ENCODE results near the gene PTPRB.

PTPRB gene

DNA sequence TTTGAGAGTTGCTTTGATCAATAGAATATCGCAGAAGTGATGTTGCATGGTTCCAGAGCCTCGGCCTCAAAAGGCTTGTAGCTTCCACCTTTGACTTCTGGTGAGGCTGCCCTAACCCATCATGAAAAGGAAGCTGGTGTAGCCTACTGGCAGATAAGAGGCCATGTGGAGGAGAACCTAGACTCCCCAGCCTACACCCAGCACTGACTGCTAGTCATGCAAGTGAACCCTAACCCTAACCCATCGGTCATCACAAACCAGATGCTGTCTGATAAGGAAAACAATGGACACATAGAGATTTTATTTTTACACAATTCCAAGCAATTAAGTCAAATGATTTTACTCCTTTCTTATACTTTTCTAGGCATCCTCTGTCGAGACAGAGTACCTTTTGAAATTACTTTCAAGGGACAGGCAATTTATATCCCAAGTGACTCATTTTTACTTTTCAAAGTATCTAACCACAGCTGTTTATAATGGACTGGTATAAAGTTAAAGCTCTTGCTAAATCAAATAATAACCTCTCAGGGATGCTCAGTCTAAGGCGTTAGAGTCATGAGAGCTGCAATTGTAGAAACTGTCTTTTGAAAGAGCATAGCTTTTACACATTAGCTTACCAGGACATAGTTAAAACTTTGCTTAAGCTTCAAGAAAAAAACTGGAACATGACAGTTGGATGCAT, 17.6 kb downstream of the PTPRB start:
- H3K4me3 ChIP-seq (ENCODE audit: control insufficient read depth, low read depth, low read length) = no peak overlapping the region
- no peak for DNase-seq (ENCODE audit: low read depth)
- no peak for TF ChIP-seq CTCF (conservative IDR thresholded peaks at IDR 0.05; ENCODE audit: control insufficient read depth, insufficient read depth, low read depth, low read length)

DNA sequence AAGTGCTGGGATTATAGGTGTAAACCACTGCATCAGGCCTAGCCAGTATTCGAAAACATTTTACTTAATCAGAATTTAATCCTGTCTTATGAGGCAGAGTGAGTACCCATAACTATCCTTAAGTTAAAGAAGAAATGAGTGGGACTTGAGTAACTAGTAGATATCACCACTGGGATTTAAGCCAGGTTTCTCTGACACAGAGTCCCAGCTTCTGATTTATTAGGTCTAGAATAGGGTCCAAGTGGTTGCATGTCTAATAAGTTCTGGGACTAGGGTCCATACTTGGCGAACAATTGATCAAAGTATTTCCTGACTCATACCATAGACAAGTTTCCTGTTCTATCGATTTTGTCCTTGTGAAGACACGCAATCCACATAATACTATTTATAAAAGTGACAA, 18.9 kb downstream of the PTPRB start:
- DNase-seq (ENCODE audit: low read depth) = no peak
- TF ChIP-seq CTCF (conservative IDR thresholded peaks at IDR 0.05; ENCODE audit: control insufficient read depth, insufficient read depth, low read depth, low read length) = no peak
- H3K4me3 ChIP-seq (ENCODE audit: control insufficient read depth, low read depth, low read length) = no peak overlapping the region

DNA sequence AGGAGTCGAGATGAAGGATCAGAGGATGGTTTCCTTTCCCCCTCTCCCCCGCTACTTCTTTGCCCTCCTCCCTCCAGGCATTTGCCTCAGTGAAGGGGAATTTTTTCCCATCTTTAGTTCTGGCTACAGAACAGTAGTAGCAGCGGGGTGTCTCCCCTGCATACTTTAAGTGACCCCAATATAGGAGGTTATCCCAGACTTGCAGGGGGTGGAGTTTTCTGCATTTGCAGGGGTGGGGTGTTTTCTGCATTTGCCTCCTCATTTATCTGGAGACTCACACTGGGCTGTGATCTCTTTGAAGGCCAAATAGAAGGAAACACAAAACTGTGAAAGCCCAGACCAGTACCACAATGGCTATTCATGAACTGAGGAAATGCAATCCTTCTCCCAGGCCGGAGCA, 19.8 kb downstream of the PTPRB start:
- no peak overlapping the region for H3K4me3 ChIP-seq (ENCODE audit: control insufficient read depth, low read depth, low read length)
- DNase-seq (ENCODE audit: low read depth) = no peak
- no peak for TF ChIP-seq CTCF (conservative IDR thresholded peaks at IDR 0.05; ENCODE audit: control insufficient read depth, insufficient read depth, low read depth, low read length)

- TF ChIP-seq CTCF (conservative IDR thresholded peaks at IDR 0.05; ENCODE audit: control insufficient read depth, insufficient read depth, low read depth, low read length) = no peak
- no peak overlapping the region for H3K4me3 ChIP-seq (ENCODE audit: control insufficient read depth, low read depth, low read length)
These were observed 21.9 kb downstream of the PTPRB start for GRCh38 chr12:70615174-70615866.

DNA sequence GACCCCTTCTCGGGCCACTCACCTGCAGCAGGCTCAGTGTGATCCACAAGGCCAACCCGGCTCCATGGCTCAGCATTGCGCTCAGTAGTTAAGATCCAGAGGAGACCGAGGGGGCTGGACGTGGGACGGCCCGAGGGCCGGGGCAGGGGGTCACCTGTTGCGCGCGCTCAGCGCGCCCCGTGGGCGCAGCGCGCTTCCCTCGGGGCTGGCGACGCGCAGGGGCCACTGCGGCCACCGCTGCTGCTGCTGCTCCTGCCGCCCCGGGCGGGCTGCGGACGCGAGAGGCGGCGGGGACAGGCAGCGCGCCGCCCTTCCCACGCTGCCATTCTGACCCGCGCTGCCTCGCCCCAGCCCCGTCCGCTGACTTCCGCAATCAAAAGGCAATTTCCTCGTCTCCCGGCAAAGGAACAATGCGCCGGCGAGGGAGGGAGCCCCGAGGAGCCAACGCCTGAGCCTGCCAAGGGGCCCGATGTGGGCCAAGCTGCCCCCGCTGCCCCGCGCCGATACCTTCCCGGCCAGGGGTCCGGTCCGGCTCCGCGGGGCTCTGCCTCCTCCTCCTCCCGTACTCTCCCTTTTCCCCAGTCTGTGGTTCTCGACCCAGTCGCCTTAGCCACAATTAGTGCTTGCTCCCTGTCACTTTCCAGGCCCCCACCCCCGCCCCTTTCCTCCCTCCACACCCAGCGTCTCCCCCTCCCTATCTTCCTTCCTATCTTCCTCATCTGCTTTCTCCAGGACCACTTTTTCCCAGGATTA, 27.3 kb downstream of the PTPRB start:
- peak overlapping the region; percentile 39 for H3K4me3 ChIP-seq (ENCODE audit: control insufficient read depth, low read depth, low read length)
- peak; percentile 11 for DNase-seq (ENCODE audit: low read depth)
- no peak for TF ChIP-seq CTCF (conservative IDR thresholded peaks at IDR 0.05; ENCODE audit: control insufficient read depth, insufficient read depth, low read depth, low read length)

More at GRCh38 chr12:70615174-70615866, 21.9 kb downstream of the PTPRB start:
- no peak for DNase-seq (ENCODE audit: low read depth)

DNA sequence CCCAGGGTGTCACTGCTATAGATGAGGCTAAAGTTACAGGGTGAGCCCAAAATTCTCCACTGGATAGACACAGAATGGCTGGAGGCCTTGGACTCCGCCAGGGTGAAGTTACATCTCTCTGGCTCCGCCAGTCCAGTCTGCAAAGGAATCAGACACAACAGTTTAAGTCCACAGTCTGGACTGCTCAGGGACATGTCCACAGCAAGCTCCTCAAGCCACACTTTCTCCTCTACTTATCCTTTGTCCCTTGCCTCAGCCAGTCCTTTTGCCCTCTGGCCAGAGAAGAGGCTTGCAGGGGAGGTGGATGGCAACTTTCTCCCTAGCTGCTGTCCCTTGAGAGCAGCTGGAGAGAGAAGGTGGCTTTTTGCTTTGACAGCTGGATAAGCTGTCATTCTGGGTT, 28.0 kb downstream of the PTPRB start:
- no peak for DNase-seq (ENCODE audit: low read depth)
- H3K4me3 ChIP-seq (ENCODE audit: control insufficient read depth, low read depth, low read length) = no peak overlapping the region
- no peak for TF ChIP-seq CTCF (conservative IDR thresholded peaks at IDR 0.05; ENCODE audit: control insufficient read depth, insufficient read depth, low read depth, low read length)
